ENCODE results near the gene ANP32E.
"Not testable (repeated sequence)": the region's sequence is repeated elsewhere in the genome, so short reads cannot be mapped to it uniquely, and the experiment has no call there.

Gene ANP32E

GRCh38 chr1:150227228-150227627 lies 8.7 kb downstream of the ANP32E start:
- no peak overlapping the region for H3K9ac ChIP-seq (ENCODE audit: low read length)
- no peaks in the 10 kb centered on the region for H3K27me3 ChIP-seq (replicated peaks; ENCODE audit: control insufficient read depth, insufficient read depth, low read length)
- H3K9me3 ChIP-seq (ENCODE audit: control insufficient read depth, low read length): no peaks in the 10 kb centered on the region
- no peak for DNase-seq (ENCODE audit: low read depth)
- H3K4me3 ChIP-seq (ENCODE audit: low read length): no peak overlapping the region
- peaks cover 37% of the 10 kb centered on the region for H3K36me3 ChIP-seq (ENCODE audit: control insufficient read depth, insufficient read depth, low read length, severe bottlenecking)
- H3K4me1 ChIP-seq (ENCODE audit: control insufficient read depth, insufficient read depth, low read length): no peaks in the 10 kb centered on the region

DNA sequence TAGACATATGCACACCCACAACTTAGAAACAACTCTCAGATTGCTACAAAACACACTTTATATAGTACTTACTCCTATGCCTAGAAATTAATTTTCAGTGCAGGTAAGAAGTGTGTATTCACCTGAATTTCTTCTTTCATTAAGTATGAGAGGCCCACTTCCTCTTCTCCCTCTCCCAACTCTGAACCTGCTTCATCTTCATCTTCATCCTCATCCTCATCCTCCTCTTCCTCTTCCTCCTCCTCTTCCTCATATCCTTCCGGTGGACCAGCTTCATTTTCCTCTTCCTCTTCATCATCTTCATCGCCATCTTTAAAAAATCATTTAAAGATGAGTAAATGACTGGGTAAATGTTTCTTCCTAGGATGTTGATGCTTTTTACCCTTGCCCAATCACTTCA lies 9.4 kb downstream of the ANP32E start:
- Histone ChIP-seq H3K9me3 (ENCODE audit: control insufficient read depth, low read length) (no peaks in the 10 kb centered on the region), H3K27me3 (replicated peaks; ENCODE audit: control insufficient read depth, insufficient read depth, low read length) (no peaks in the 10 kb centered on the region), H3K9ac (ENCODE audit: low read length) (no peak overlapping the region), H3K4me3 (ENCODE audit: low read length) (no peak overlapping the region), H3K36me3 (ENCODE audit: control insufficient read depth, insufficient read depth, low read length, severe bottlenecking) (peaks cover 37% of the 10 kb centered on the region), H3K4me1 (ENCODE audit: control insufficient read depth, insufficient read depth, low read length) (no peaks in the 10 kb centered on the region)
- DNase-seq (ENCODE audit: low read depth): no peak

- Histone ChIP-seq H3K9ac (ENCODE audit: low read length) (no peak overlapping the region), H3K36me3 (ENCODE audit: control insufficient read depth, insufficient read depth, low read length, severe bottlenecking) (peaks cover 39% of the 10 kb centered on the region), H3K4me3 (ENCODE audit: low read length) (no peak overlapping the region), H3K9me3 (ENCODE audit: control insufficient read depth, low read length) (no peaks in the 10 kb centered on the region), H3K27me3 (replicated peaks; ENCODE audit: control insufficient read depth, insufficient read depth, low read length) (no peaks in the 10 kb centered on the region), H3K4me1 (ENCODE audit: control insufficient read depth, insufficient read depth, low read length) (no peaks in the 10 kb centered on the region)
- DNase-seq (ENCODE audit: low read depth): no peak
Measured at GRCh38 chr1:150225546-150225945, 10.4 kb downstream of the ANP32E start.

- DNase-seq (ENCODE audit: low read depth): no peak
- no peaks in the 10 kb centered on the region for H3K27me3 ChIP-seq (replicated peaks; ENCODE audit: control insufficient read depth, insufficient read depth, low read length)
- no peaks in the 10 kb centered on the region for H3K9me3 ChIP-seq (ENCODE audit: control insufficient read depth, low read length)
- peaks cover 42% of the 10 kb centered on the region for H3K36me3 ChIP-seq (ENCODE audit: control insufficient read depth, insufficient read depth, low read length, severe bottlenecking)
- no peak overlapping the region for H3K4me3 ChIP-seq (ENCODE audit: low read length)
- H3K9ac ChIP-seq (ENCODE audit: low read length): no peak overlapping the region
- H3K4me1 ChIP-seq (ENCODE audit: control insufficient read depth, insufficient read depth, low read length): no peaks in the 10 kb centered on the region
Measured at GRCh38 chr1:150224983-150225382, 10.9 kb downstream of the ANP32E start.

- H3K4me1 ChIP-seq (ENCODE audit: control insufficient read depth, insufficient read depth, low read length): no peaks in the 10 kb centered on the region
- H3K4me3 ChIP-seq (ENCODE audit: low read length): no peak overlapping the region
- peaks cover 25% of the 10 kb centered on the region for H3K36me3 ChIP-seq (ENCODE audit: control insufficient read depth, insufficient read depth, low read length, severe bottlenecking)
- H3K27me3 ChIP-seq (replicated peaks; ENCODE audit: control insufficient read depth, insufficient read depth, low read length): no peaks in the 10 kb centered on the region
- no peaks in the 10 kb centered on the region for H3K9me3 ChIP-seq (ENCODE audit: control insufficient read depth, low read length)
- H3K9ac ChIP-seq (ENCODE audit: low read length): no peak overlapping the region
- DNase-seq (ENCODE audit: low read depth): peak; percentile 73
Measured at GRCh38 chr1:150221552-150221951, 14.4 kb downstream of the ANP32E start.

- not testable (repeated sequence) for DNase-seq (ENCODE audit: low read depth); H3K9ac ChIP-seq (ENCODE audit: low read length); H3K27me3 ChIP-seq (replicated peaks; ENCODE audit: control insufficient read depth, insufficient read depth, low read length); H3K4me1 ChIP-seq (ENCODE audit: control insufficient read depth, insufficient read depth, low read length); H3K4me3 ChIP-seq (ENCODE audit: low read length); H3K9me3 ChIP-seq (ENCODE audit: control insufficient read depth, low read length); H3K36me3 ChIP-seq (ENCODE audit: control insufficient read depth, insufficient read depth, low read length, severe bottlenecking)
Measured at GRCh38 chr1:150215855-150216254, 20.1 kb downstream of the ANP32E start.

- H3K27me3 ChIP-seq (replicated peaks; ENCODE audit: control insufficient read depth, insufficient read depth, low read length); H3K9me3 ChIP-seq (ENCODE audit: control insufficient read depth, low read length); DNase-seq (ENCODE audit: low read depth); H3K4me1 ChIP-seq (ENCODE audit: control insufficient read depth, insufficient read depth, low read length); H3K36me3 ChIP-seq (ENCODE audit: control insufficient read depth, insufficient read depth, low read length, severe bottlenecking): not testable (repeated sequence)
- Histone ChIP-seq H3K9ac (ENCODE audit: low read length) (peak overlapping the region; percentile 81), H3K4me3 (ENCODE audit: low read length) (peak overlapping the region; percentile 82)
Measured at GRCh38 chr1:150214099-150214756, 21.7 kb downstream of the ANP32E start.

GRCh38 chr1:150213170-150214098 lies 22.5 kb downstream of the ANP32E start:
- DNase-seq (ENCODE audit: low read depth): peak; percentile 91
- Histone ChIP-seq H3K36me3 (ENCODE audit: control insufficient read depth, insufficient read depth, low read length, severe bottlenecking) (no peaks in the 10 kb centered on the region), H3K9me3 (ENCODE audit: control insufficient read depth, low read length) (no peaks in the 10 kb centered on the region), H3K9ac (ENCODE audit: low read length) (peak overlapping the region; percentile 81), H3K4me3 (ENCODE audit: low read length) (peak overlapping the region; percentile 82), H3K4me1 (ENCODE audit: control insufficient read depth, insufficient read depth, low read length) (no peaks in the 10 kb centered on the region), H3K27me3 (replicated peaks; ENCODE audit: control insufficient read depth, insufficient read depth, low read length) (no peaks in the 10 kb centered on the region)

- Histone ChIP-seq H3K27me3 (replicated peaks; ENCODE audit: control insufficient read depth, insufficient read depth, low read length) (no peaks in the 10 kb centered on the region), H3K4me3 (ENCODE audit: low read length) (no peak overlapping the region), H3K4me1 (ENCODE audit: control insufficient read depth, insufficient read depth, low read length) (no peaks in the 10 kb centered on the region), H3K36me3 (ENCODE audit: control insufficient read depth, insufficient read depth, low read length, severe bottlenecking) (no peaks in the 10 kb centered on the region), H3K9ac (ENCODE audit: low read length) (no peak overlapping the region), H3K9me3 (ENCODE audit: control insufficient read depth, low read length) (no peaks in the 10 kb centered on the region)
- DNase-seq (ENCODE audit: low read depth): no peak
Measured at GRCh38 chr1:150212070-150212469, 23.8 kb downstream of the ANP32E start.

GRCh38 chr1:150210706-150211105 lies 25.2 kb downstream of the ANP32E start:
- no peaks in the 10 kb centered on the region for H3K27me3 ChIP-seq (replicated peaks; ENCODE audit: control insufficient read depth, insufficient read depth, low read length)
- no peak overlapping the region for H3K4me3 ChIP-seq (ENCODE audit: low read length)
- no peak overlapping the region for H3K9ac ChIP-seq (ENCODE audit: low read length)
- H3K36me3 ChIP-seq (ENCODE audit: control insufficient read depth, insufficient read depth, low read length, severe bottlenecking): no peaks in the 10 kb centered on the region
- H3K9me3 ChIP-seq (ENCODE audit: control insufficient read depth, low read length): no peaks in the 10 kb centered on the region
- no peaks in the 10 kb centered on the region for H3K4me1 ChIP-seq (ENCODE audit: control insufficient read depth, insufficient read depth, low read length)
- DNase-seq (ENCODE audit: low read depth): no peak

GRCh38 chr1:150210091-150210490 lies 25.8 kb downstream of the ANP32E start:
- H3K4me1 ChIP-seq (ENCODE audit: control insufficient read depth, insufficient read depth, low read length): no peaks in the 10 kb centered on the region
- H3K9ac ChIP-seq (ENCODE audit: low read length): no peak overlapping the region
- no peaks in the 10 kb centered on the region for H3K27me3 ChIP-seq (replicated peaks; ENCODE audit: control insufficient read depth, insufficient read depth, low read length)
- no peaks in the 10 kb centered on the region for H3K9me3 ChIP-seq (ENCODE audit: control insufficient read depth, low read length)
- no peaks in the 10 kb centered on the region for H3K36me3 ChIP-seq (ENCODE audit: control insufficient read depth, insufficient read depth, low read length, severe bottlenecking)
- H3K4me3 ChIP-seq (ENCODE audit: low read length): no peak overlapping the region
- DNase-seq (ENCODE audit: low read depth): no peak

Measured in adipocyte (in vitro differentiated cells).